ENCODE data around the gene CDC42BPB. TPM values are rescaled to one million over a fixed set of nuclear protein-coding genes. Genes with fewer than 3 reads are reported as not detected.

The CDC42BPB gene
- 11.6 TPM for polyA plus RNA-seq (2012; ENCODE audit: low read depth, missing spikeins)

- FAIRE-seq (peak; percentile 87), DNase-seq (ENCODE audit: insufficient read length, low spot score) (peak; percentile 89)
Observed at GRCh38 chr14:103057372-103058163, at the start of gene CDC42BPB. CDC42BPB (minus strand) TSS chr14:103057549; CDS start chr14:103057173, 376 bp downstream.

GRCh38 chr14:103105580-103106150, 48.3 kb upstream of the CDC42BPB start:
- FAIRE-seq (no peak), DNase-seq (ENCODE audit: insufficient read length, low spot score) (no peak)
- TF ChIP-seq SPI1 (IDR thresholded peaks at IDR 0.05; ENCODE audit: low read depth, low read length) (no peak), POLR2A (IDR thresholded peaks at IDR 0.05; ENCODE audit: low read depth, low read length) (no peak), PAX5 (IDR thresholded peaks at IDR 0.05; ENCODE audit: insufficient read depth, low read length, severe bottlenecking) (no peak), POLR2AphosphoS5 (IDR thresholded peaks at IDR 0.05; ENCODE audit: low read depth, low read length) (no peak), POU2F2 (IDR thresholded peaks at IDR 0.05; ENCODE audit: low read depth, low read length) (no peak), TAF1 (IDR thresholded peaks at IDR 0.05; ENCODE audit: low read depth, low read length) (no peak)

More at GRCh38 chr14:103057372-103058163, at the start of gene CDC42BPB:
- TF ChIP-seq TAF1 (IDR thresholded peaks at IDR 0.05; ENCODE audit: low read depth, low read length): no peak

GRCh38 chr14:103104654-103105452, 47.5 kb upstream of the CDC42BPB start:
- FAIRE-seq (peak; percentile 93), DNase-seq (ENCODE audit: insufficient read length, low spot score) (peak; percentile 88)
- TF ChIP-seq TAF1 (IDR thresholded peaks at IDR 0.05; ENCODE audit: low read depth, low read length) (no peak), PAX5 (IDR thresholded peaks at IDR 0.05; ENCODE audit: insufficient read depth, low read length, severe bottlenecking) (no peak)

- no peak for FAIRE-seq
Observed at GRCh38 chr14:103104389-103104653, 47.0 kb upstream of the CDC42BPB start.

GRCh38 chr14:103103461-103104388, 46.4 kb upstream of the CDC42BPB start:
- FAIRE-seq (peak; percentile 9), DNase-seq (ENCODE audit: insufficient read length, low spot score) (no peak)
- no peak for TF ChIP-seq POLR2AphosphoS5 (IDR thresholded peaks at IDR 0.05; ENCODE audit: low read depth, low read length)

More at GRCh38 chr14:103104389-103104653, 47.0 kb upstream of the CDC42BPB start:
- TF ChIP-seq TAF1 (IDR thresholded peaks at IDR 0.05; ENCODE audit: low read depth, low read length) (no peak), PAX5 (IDR thresholded peaks at IDR 0.05; ENCODE audit: insufficient read depth, low read length, severe bottlenecking) (no peak), POLR2A (IDR thresholded peaks at IDR 0.05; ENCODE audit: low read depth, low read length) (no peak), POLR2AphosphoS5 (IDR thresholded peaks at IDR 0.05; ENCODE audit: low read depth, low read length) (no peak), SPI1 (IDR thresholded peaks at IDR 0.05; ENCODE audit: low read depth, low read length) (no peak), POU2F2 (IDR thresholded peaks at IDR 0.05; ENCODE audit: low read depth, low read length) (no peak)
- DNase-seq (ENCODE audit: insufficient read length, low spot score): no peak

GRCh38 chr14:103102689-103103260, 45.4 kb upstream of the CDC42BPB start:
- no peak for FAIRE-seq
- no peak for DNase-seq (ENCODE audit: insufficient read length, low spot score)

GRCh38 chr14:103101963-103102688, 44.8 kb upstream of the CDC42BPB start:
- FAIRE-seq: peak; percentile 65
- no peak for DNase-seq (ENCODE audit: insufficient read length, low spot score)
- TF ChIP-seq POLR2A (IDR thresholded peaks at IDR 0.05; ENCODE audit: low read depth, low read length): no peak
- TF ChIP-seq POU2F2 (IDR thresholded peaks at IDR 0.05; ENCODE audit: low read depth, low read length): no peak
- TF ChIP-seq PAX5 (IDR thresholded peaks at IDR 0.05; ENCODE audit: insufficient read depth, low read length, severe bottlenecking): no peak
- no peak for TF ChIP-seq POLR2AphosphoS5 (IDR thresholded peaks at IDR 0.05; ENCODE audit: low read depth, low read length)
- no peak for TF ChIP-seq SPI1 (IDR thresholded peaks at IDR 0.05; ENCODE audit: low read depth, low read length)
- no peak for TF ChIP-seq TAF1 (IDR thresholded peaks at IDR 0.05; ENCODE audit: low read depth, low read length)

More at GRCh38 chr14:103102689-103103260, 45.4 kb upstream of the CDC42BPB start:
- no peak for TF ChIP-seq POLR2A (IDR thresholded peaks at IDR 0.05; ENCODE audit: low read depth, low read length)
- TF ChIP-seq POLR2AphosphoS5 (IDR thresholded peaks at IDR 0.05; ENCODE audit: low read depth, low read length): no peak
- TF ChIP-seq PAX5 (IDR thresholded peaks at IDR 0.05; ENCODE audit: insufficient read depth, low read length, severe bottlenecking): no peak

- TF ChIP-seq TAF1 (IDR thresholded peaks at IDR 0.05; ENCODE audit: low read depth, low read length): no peak
- TF ChIP-seq POU2F2 (IDR thresholded peaks at IDR 0.05; ENCODE audit: low read depth, low read length): no peak
- TF ChIP-seq POLR2AphosphoS5 (IDR thresholded peaks at IDR 0.05; ENCODE audit: low read depth, low read length): no peak
- TF ChIP-seq POLR2A (IDR thresholded peaks at IDR 0.05; ENCODE audit: low read depth, low read length): no peak
- no peak for TF ChIP-seq SPI1 (IDR thresholded peaks at IDR 0.05; ENCODE audit: low read depth, low read length)
- no peak for TF ChIP-seq PAX5 (IDR thresholded peaks at IDR 0.05; ENCODE audit: insufficient read depth, low read length, severe bottlenecking)
- FAIRE-seq (peak; percentile 47), DNase-seq (ENCODE audit: insufficient read length, low spot score) (no peak)
Observed at GRCh38 chr14:103101257-103101962, 44.1 kb upstream of the CDC42BPB start.
